HCT116 (cell line): Measurements from ENCODE around the gene RNASEH2B.

ENCODE experiments used
- CEBPB ChIP-seq: IDR thresholded peaks from 2 replicates; pipeline ENCODE4 v1.6.1; 2012; ENCODE audit warnings: low read depth
- EGR1 ChIP-seq: IDR thresholded peaks from 2 replicates; pipeline ENCODE4 v1.6.1; 2012; ENCODE audit warnings: low read depth
- ELF1 ChIP-seq: IDR thresholded peaks from 2 replicates; pipeline ENCODE4 v1.6.1; 2012; ENCODE audit warnings: low read depth, borderline replicate concordance
- EZH2 ChIP-seq: fragments of 200-600 bp; sonication (generic); IDR thresholded peaks from 2 replicates; pipeline ENCODE4 v1.6.1; 2017; ENCODE audit warnings: antibody characterized with exemption, mixed run types
- POLR2A ChIP-seq: IDR thresholded peaks from 2 replicates; pipeline ENCODE4 v1.7.0; 2011; ENCODE audit warnings: borderline replicate concordance; ENCODE audit not compliant: insufficient read depth, insufficient read length; ENCODE audit errors: extremely low read depth
- SIN3A ChIP-seq: IDR thresholded peaks from 2 replicates; pipeline ENCODE4 v1.6.1; 2012; ENCODE audit warnings: low read depth
- SRF ChIP-seq: IDR thresholded peaks from 2 replicates; pipeline ENCODE4 v1.6.1; 2012; ENCODE audit warnings: low read depth
- ZNF274 ChIP-seq: fragments of 200-500 bp; sonication (Bioruptor generic); IDR thresholded peaks from 2 replicates; pipeline ENCODE4 v1.6.1; 2014; ENCODE audit warnings: mild to moderate bottlenecking, low read depth, low read length, inconsistent platforms
- TF ChIP-seq, protein P1 (sequence below), 3 experiments: fragments of 200-600 bp in 1 of 3; sonication (generic) in 1 of 3; IDR thresholded peaks in 2 of 3; conservative IDR thresholded peaks in 1 of 3; 2 replicates each; pipeline ENCODE4 v1.5.1; 2012 to 2017; ENCODE audit warnings: low read depth in 2 of 3, low read length in 2 of 3, antibody characterized with exemption in 1 of 3, borderline replicate concordance in 1 of 3, control low read depth in 1 of 3, mild to moderate bottlenecking in 1 of 3, mixed read lengths in 1 of 3, mixed run types in 1 of 3, moderate library complexity in 1 of 3; ENCODE audit not compliant: insufficient read depth in 1 of 3
- TF ChIP-seq, protein P2 (sequence below): IDR thresholded peaks from 2 replicates; pipeline ENCODE4 v1.6.1; 2012

DNA sequence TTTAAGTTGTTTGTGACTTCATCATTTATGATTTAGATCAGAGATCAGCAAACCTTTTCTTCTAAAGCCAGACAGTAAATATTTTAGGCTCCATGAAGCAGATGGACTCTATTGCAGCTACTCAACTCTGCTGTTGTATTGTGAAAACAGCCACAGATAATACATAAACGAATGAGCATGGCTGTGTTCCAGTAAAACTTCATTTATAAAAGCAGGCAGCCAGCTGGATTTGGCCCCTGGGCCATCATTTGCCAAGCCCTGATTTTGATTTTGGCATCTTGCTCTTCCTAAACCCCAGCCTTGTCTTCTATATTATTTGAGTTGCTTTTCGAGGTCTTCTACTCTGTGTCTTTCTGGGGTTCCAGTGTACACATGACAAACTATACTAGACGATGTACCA is 41.3 kb downstream of the RNASEH2B start:
- TF ChIP-seq, protein P1, sequence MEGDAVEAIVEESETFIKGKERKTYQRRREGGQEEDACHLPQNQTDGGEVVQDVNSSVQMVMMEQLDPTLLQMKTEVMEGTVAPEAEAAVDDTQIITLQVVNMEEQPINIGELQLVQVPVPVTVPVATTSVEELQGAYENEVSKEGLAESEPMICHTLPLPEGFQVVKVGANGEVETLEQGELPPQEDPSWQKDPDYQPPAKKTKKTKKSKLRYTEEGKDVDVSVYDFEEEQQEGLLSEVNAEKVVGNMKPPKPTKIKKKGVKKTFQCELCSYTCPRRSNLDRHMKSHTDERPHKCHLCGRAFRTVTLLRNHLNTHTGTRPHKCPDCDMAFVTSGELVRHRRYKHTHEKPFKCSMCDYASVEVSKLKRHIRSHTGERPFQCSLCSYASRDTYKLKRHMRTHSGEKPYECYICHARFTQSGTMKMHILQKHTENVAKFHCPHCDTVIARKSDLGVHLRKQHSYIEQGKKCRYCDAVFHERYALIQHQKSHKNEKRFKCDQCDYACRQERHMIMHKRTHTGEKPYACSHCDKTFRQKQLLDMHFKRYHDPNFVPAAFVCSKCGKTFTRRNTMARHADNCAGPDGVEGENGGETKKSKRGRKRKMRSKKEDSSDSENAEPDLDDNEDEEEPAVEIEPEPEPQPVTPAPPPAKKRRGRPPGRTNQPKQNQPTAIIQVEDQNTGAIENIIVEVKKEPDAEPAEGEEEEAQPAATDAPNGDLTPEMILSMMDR (IDR thresholded peaks at IDR 0.05 in 2 of 3, conservative IDR thresholded peaks at IDR 0.05 in 1 of 3; ENCODE audit: borderline replicate concordance in 1 of 3, insufficient read depth in 1 of 3, low read depth in 2 of 3, low read length in 2 of 3), result no peak
- TF ChIP-seq ZNF274 (no peak), CEBPB (no peak), SRF (no peak), EGR1 (no peak), ELF1 (no peak), SIN3A (no peak), EZH2 (no peak), POLR2A (no peak)
- TF ChIP-seq, protein P2, sequence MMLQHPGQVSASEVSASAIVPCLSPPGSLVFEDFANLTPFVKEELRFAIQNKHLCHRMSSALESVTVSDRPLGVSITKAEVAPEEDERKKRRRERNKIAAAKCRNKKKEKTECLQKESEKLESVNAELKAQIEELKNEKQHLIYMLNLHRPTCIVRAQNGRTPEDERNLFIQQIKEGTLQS, result no peak
